NCI-H2171 (cell line): ENCODE data around the gene HSPB6.

Source experiments
- DNase-seq: peaks from one replicate; lab custom pipeline; 2025; lab: John Stamatoyannopoulos, UW

HSPB6 gene

GRCh38 chr19:35716801-35717664 is 39.8 kb downstream of the HSPB6 start:
- peak; percentile 98 for DNase-seq

GRCh38 chr19:35715981-35716800 is 40.6 kb downstream of the HSPB6 start:
- DNase-seq = no peak

- no peak for DNase-seq
Observed at GRCh38 chr19:35715355-35715809, 41.4 kb downstream of the HSPB6 start.

GRCh38 chr19:35714601-35715354 is 42.1 kb downstream of the HSPB6 start:
- DNase-seq = no peak

GRCh38 chr19:35713904-35714495 is 42.8 kb downstream of the HSPB6 start:
- no peak for DNase-seq

- DNase-seq = no peak
Observed at GRCh38 chr19:35713506-35713850, 43.4 kb downstream of the HSPB6 start.

- no peak for DNase-seq
Observed at GRCh38 chr19:35712567-35713505, 44.0 kb downstream of the HSPB6 start.

GRCh38 chr19:35710784-35711723 is 45.8 kb downstream of the HSPB6 start:
- no peak for DNase-seq

GRCh38 chr19:35708391-35708790 is 48.4 kb downstream of the HSPB6 start:
- DNase-seq = no peak
